ENCODE measurements around the gene NBDY.
A peak's percentile ranks its signal among the peaks of the same experiment; 100 is the strongest.

NBDY gene

GRCh38 chrX:56795309-56795868 is 66.3 kb downstream of the NBDY start:
- Histone ChIP-seq H3K4me3 (ENCODE audit: low read depth, low read length) (no peak overlapping the region), H3K4me1 (no peaks in the 10 kb centered on the region), H3K27me3 (no peaks in the 10 kb centered on the region), H3K36me3 (no peaks in the 10 kb centered on the region), H3K9me3 (no peaks in the 10 kb centered on the region)
- TF ChIP-seq CTCF (IDR thresholded peaks at IDR 0.05; ENCODE audit: low read depth, low read length), result no peak
- no peak for DNase-seq

GRCh38 chrX:56796641-56797395 is 67.8 kb downstream of the NBDY start:
- Histone ChIP-seq H3K36me3 (no peaks in the 10 kb centered on the region), H3K9me3 (no peaks in the 10 kb centered on the region), H3K4me1 (no peaks in the 10 kb centered on the region), H3K27me3 (no peaks in the 10 kb centered on the region), H3K4me3 (ENCODE audit: low read depth, low read length) (no peak overlapping the region)
- DNase-seq, result no peak
- TF ChIP-seq CTCF (IDR thresholded peaks at IDR 0.05; ENCODE audit: low read depth, low read length), result no peak

GRCh38 chrX:56797574-56798338 is 68.7 kb downstream of the NBDY start:
- peak; percentile 16 for DNase-seq
- Histone ChIP-seq H3K9me3 (no peaks in the 10 kb centered on the region), H3K27me3 (no peaks in the 10 kb centered on the region), H3K36me3 (no peaks in the 10 kb centered on the region), H3K4me3 (ENCODE audit: low read depth, low read length) (no peak overlapping the region), H3K4me1 (no peaks in the 10 kb centered on the region)
- TF ChIP-seq CTCF (IDR thresholded peaks at IDR 0.05; ENCODE audit: low read depth, low read length), result no peak

GRCh38 chrX:56798339-56798711 is 69.3 kb downstream of the NBDY start:
- Histone ChIP-seq H3K4me3 (ENCODE audit: low read depth, low read length) (no peak overlapping the region), H3K36me3 (no peaks in the 10 kb centered on the region), H3K4me1 (no peaks in the 10 kb centered on the region), H3K9me3 (no peaks in the 10 kb centered on the region), H3K27me3 (no peaks in the 10 kb centered on the region)
- no peak for DNase-seq
- TF ChIP-seq CTCF (IDR thresholded peaks at IDR 0.05; ENCODE audit: low read depth, low read length), result no peak

- no peaks in the 10 kb centered on the region for H3K9me3 ChIP-seq
- H3K4me3 ChIP-seq (ENCODE audit: low read depth, low read length), result no peak overlapping the region
- no peak for TF ChIP-seq CTCF (IDR thresholded peaks at IDR 0.05; ENCODE audit: low read depth, low read length)
- DNase-seq, result no peak
- H3K36me3 ChIP-seq, result no peaks in the 10 kb centered on the region
- H3K4me1 ChIP-seq, result no peaks in the 10 kb centered on the region
- H3K27me3 ChIP-seq, result no peaks in the 10 kb centered on the region
Observed at GRCh38 chrX:56798866-56799758, 70.1 kb downstream of the NBDY start.

Data from BE2C (cell line).